ENCODE results near the gene STK33.

Gene STK33

GRCh38 chr11:8375460-8375859 is 218.6 kb downstream of the STK33 start:
- no peak for FAIRE-seq
- no peak for DNase-seq (ENCODE audit: insufficient read length, low spot score)
- TF ChIP-seq CTCF (IDR thresholded peaks at IDR 0.05; ENCODE audit: insufficient read depth, missing control alignments), result no peak

GRCh38 chr11:8374716-8375115 is 219.3 kb downstream of the STK33 start:
- FAIRE-seq, result no peak
- no peak for TF ChIP-seq CTCF (IDR thresholded peaks at IDR 0.05; ENCODE audit: insufficient read depth, missing control alignments)

GRCh38 chr11:8373519-8374432 is 220.3 kb downstream of the STK33 start:
- no peak for TF ChIP-seq CTCF (IDR thresholded peaks at IDR 0.05; ENCODE audit: insufficient read depth, missing control alignments)
- FAIRE-seq, result no peak
- DNase-seq (ENCODE audit: insufficient read length, low spot score), result no peak

More at GRCh38 chr11:8374716-8375115, 219.3 kb downstream of the STK33 start:
- no peak for DNase-seq (ENCODE audit: insufficient read length, low spot score)

- FAIRE-seq (no peak), DNase-seq (ENCODE audit: insufficient read length, low spot score) (no peak)
- no peak for TF ChIP-seq CTCF (IDR thresholded peaks at IDR 0.05; ENCODE audit: insufficient read depth, missing control alignments)
These were observed 221.2 kb downstream of the STK33 start for GRCh38 chr11:8372641-8373381.

GRCh38 chr11:8371516-8371884 is 222.5 kb downstream of the STK33 start:
- no peak for TF ChIP-seq CTCF (IDR thresholded peaks at IDR 0.05; ENCODE audit: insufficient read depth, missing control alignments)
- DNase-seq (ENCODE audit: insufficient read length, low spot score) (no peak), FAIRE-seq (no peak)

- FAIRE-seq (no peak), DNase-seq (ENCODE audit: insufficient read length, low spot score) (no peak)
- TF ChIP-seq CTCF (IDR thresholded peaks at IDR 0.05; ENCODE audit: insufficient read depth, missing control alignments), result no peak
These were observed 223.1 kb downstream of the STK33 start for GRCh38 chr11:8370812-8371515.
